Measurements from ENCODE around the gene UBE2O.

DNA sequence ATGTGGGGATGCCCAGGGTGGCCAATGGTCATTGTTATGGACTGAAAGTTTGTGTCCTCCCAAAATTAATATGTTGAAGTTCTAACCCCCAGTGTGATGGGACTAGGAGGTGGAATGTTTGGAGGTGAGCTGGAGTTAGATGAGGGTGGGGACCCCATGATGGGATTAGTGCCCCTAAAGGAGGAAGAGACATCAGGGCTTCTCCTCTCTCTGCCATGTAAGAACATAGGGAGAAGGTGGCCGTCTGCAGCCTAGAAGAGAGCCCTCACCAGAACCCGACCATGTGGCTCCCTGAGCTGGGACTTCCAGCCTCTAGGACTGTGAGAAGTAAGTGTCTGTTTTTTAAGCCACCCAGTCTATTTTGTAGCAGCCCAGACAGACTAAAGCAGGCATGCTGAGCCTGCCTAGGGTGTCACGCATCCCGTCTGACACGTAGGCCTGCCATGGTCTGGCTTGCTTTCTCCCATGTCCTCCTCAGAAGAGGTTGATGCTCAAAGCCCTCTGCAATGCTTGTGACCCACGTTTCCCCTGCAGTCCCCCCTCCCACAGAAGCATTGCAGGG, 95.3 kb downstream of the UBE2O start:
- TF ChIP-seq, protein P1, sequence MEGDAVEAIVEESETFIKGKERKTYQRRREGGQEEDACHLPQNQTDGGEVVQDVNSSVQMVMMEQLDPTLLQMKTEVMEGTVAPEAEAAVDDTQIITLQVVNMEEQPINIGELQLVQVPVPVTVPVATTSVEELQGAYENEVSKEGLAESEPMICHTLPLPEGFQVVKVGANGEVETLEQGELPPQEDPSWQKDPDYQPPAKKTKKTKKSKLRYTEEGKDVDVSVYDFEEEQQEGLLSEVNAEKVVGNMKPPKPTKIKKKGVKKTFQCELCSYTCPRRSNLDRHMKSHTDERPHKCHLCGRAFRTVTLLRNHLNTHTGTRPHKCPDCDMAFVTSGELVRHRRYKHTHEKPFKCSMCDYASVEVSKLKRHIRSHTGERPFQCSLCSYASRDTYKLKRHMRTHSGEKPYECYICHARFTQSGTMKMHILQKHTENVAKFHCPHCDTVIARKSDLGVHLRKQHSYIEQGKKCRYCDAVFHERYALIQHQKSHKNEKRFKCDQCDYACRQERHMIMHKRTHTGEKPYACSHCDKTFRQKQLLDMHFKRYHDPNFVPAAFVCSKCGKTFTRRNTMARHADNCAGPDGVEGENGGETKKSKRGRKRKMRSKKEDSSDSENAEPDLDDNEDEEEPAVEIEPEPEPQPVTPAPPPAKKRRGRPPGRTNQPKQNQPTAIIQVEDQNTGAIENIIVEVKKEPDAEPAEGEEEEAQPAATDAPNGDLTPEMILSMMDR (conservative IDR thresholded peaks at IDR 0.05) = no peak
- TF ChIP-seq ZFX (IDR thresholded peaks at IDR 0.05) = no peak

Data from C4-2B (cell line).